ENCODE measurements around the gene CDC73.
A peak's percentile ranks its signal among the peaks of the same experiment; 100 is the strongest.

The CDC73 gene

GRCh38 chr1:193121616-193122593 lies at the start of gene CDC73:
TSS of gene CDC73 (plus strand) at chr1:193122031. CDS start at chr1:193122201, 170 bp downstream.
- peak within 1 kb of the TSS; percentile 90 for H3K27ac ChIP-seq (ENCODE audit: low read depth, low read length)

GRCh38 chr1:193077991-193078390 lies 43.8 kb upstream of the CDC73 start:
- H3K9me3 ChIP-seq (ENCODE audit: control insufficient read depth, insufficient read depth, low read length) = no peaks in the 10 kb centered on the region
- H3K4me1 ChIP-seq (ENCODE audit: control insufficient read depth, insufficient read depth, low read length) = no peaks in the 10 kb centered on the region
- no peak overlapping the region for H3K9ac ChIP-seq (ENCODE audit: low read depth, low read length)
- no peaks in the 10 kb centered on the region for H3K27me3 ChIP-seq (ENCODE audit: control insufficient read depth, insufficient read depth, low read length)
- H3K36me3 ChIP-seq (ENCODE audit: control insufficient read depth, insufficient read depth, low read length) = peaks cover 73% of the 10 kb centered on the region
- H3K4me3 ChIP-seq (ENCODE audit: low read depth, low read length) = no peak overlapping the region
- no peak overlapping the region for H3K27ac ChIP-seq (ENCODE audit: low read depth, low read length)

More at GRCh38 chr1:193121616-193122593, at the start of gene CDC73:
- H3K4me3 ChIP-seq (ENCODE audit: low read depth, low read length) = peak within 1 kb of the TSS; percentile 97
- 0 out of 2 replicates have a peak, but pooled peaks cover 8% of the 10 kb centered on the region for H3K27me3 ChIP-seq (ENCODE audit: control insufficient read depth, insufficient read depth, low read length)
- H3K9ac ChIP-seq (ENCODE audit: low read depth, low read length) = peak within 1 kb of the TSS; percentile 96
- peaks cover 26% of the 10 kb centered on the region for H3K36me3 ChIP-seq (ENCODE audit: control insufficient read depth, insufficient read depth, low read length)
- peaks cover 12% of the 10 kb centered on the region; the same call in 1 of the 2 replicates for H3K4me1 ChIP-seq (ENCODE audit: control insufficient read depth, insufficient read depth, low read length)
- no peaks in the 10 kb centered on the region for H3K9me3 ChIP-seq (ENCODE audit: control insufficient read depth, insufficient read depth, low read length)

- no peaks in the 10 kb centered on the region for H3K27me3 ChIP-seq (ENCODE audit: control insufficient read depth, insufficient read depth, low read length)
- H3K9me3 ChIP-seq (ENCODE audit: control insufficient read depth, insufficient read depth, low read length) = no peaks in the 10 kb centered on the region
- H3K4me1 ChIP-seq (ENCODE audit: control insufficient read depth, insufficient read depth, low read length) = no peaks in the 10 kb centered on the region
- H3K36me3 ChIP-seq (ENCODE audit: control insufficient read depth, insufficient read depth, low read length) = peaks cover 81% of the 10 kb centered on the region
- no peak overlapping the region for H3K9ac ChIP-seq (ENCODE audit: low read depth, low read length)
- no peak overlapping the region for H3K4me3 ChIP-seq (ENCODE audit: low read depth, low read length)
- H3K27ac ChIP-seq (ENCODE audit: low read depth, low read length) = no peak overlapping the region
Measured at GRCh38 chr1:193079187-193079586, 42.6 kb upstream of the CDC73 start.

GRCh38 chr1:193083365-193084088 lies 38.3 kb upstream of the CDC73 start:
- H3K27me3 ChIP-seq (ENCODE audit: control insufficient read depth, insufficient read depth, low read length) = no peaks in the 10 kb centered on the region
- H3K27ac ChIP-seq (ENCODE audit: low read depth, low read length) = no peak overlapping the region
- no peak overlapping the region for H3K4me3 ChIP-seq (ENCODE audit: low read depth, low read length)
- H3K36me3 ChIP-seq (ENCODE audit: control insufficient read depth, insufficient read depth, low read length) = peaks cover 75% of the 10 kb centered on the region
- no peaks in the 10 kb centered on the region for H3K9me3 ChIP-seq (ENCODE audit: control insufficient read depth, insufficient read depth, low read length)
- H3K9ac ChIP-seq (ENCODE audit: low read depth, low read length) = no peak overlapping the region
- no peaks in the 10 kb centered on the region for H3K4me1 ChIP-seq (ENCODE audit: control insufficient read depth, insufficient read depth, low read length)

- no peak overlapping the region for H3K27ac ChIP-seq (ENCODE audit: low read depth, low read length)
- H3K9ac ChIP-seq (ENCODE audit: low read depth, low read length) = no peak overlapping the region
- H3K9me3 ChIP-seq (ENCODE audit: control insufficient read depth, insufficient read depth, low read length) = no peaks in the 10 kb centered on the region
- H3K4me1 ChIP-seq (ENCODE audit: control insufficient read depth, insufficient read depth, low read length) = no peaks in the 10 kb centered on the region
- H3K4me3 ChIP-seq (ENCODE audit: low read depth, low read length) = no peak overlapping the region
- peaks cover 65% of the 10 kb centered on the region for H3K36me3 ChIP-seq (ENCODE audit: control insufficient read depth, insufficient read depth, low read length)
- no peaks in the 10 kb centered on the region for H3K27me3 ChIP-seq (ENCODE audit: control insufficient read depth, insufficient read depth, low read length)
Measured at GRCh38 chr1:193085263-193085662, 36.6 kb upstream of the CDC73 start.

- Histone ChIP-seq H3K27me3 (ENCODE audit: control insufficient read depth, insufficient read depth, low read length) (no peaks in the 10 kb centered on the region), H3K4me3 (ENCODE audit: low read depth, low read length) (no peak overlapping the region), H3K9me3 (ENCODE audit: control insufficient read depth, insufficient read depth, low read length) (no peaks in the 10 kb centered on the region), H3K9ac (ENCODE audit: low read depth, low read length) (no peak overlapping the region), H3K36me3 (ENCODE audit: control insufficient read depth, insufficient read depth, low read length) (peaks cover 57% of the 10 kb centered on the region), H3K27ac (ENCODE audit: low read depth, low read length) (no peak overlapping the region), H3K4me1 (ENCODE audit: control insufficient read depth, insufficient read depth, low read length) (no peaks in the 10 kb centered on the region)
Measured at GRCh38 chr1:193086342-193086741, 35.5 kb upstream of the CDC73 start.

- H3K36me3 ChIP-seq (ENCODE audit: control insufficient read depth, insufficient read depth, low read length) = peaks cover 42% of the 10 kb centered on the region
- no peaks in the 10 kb centered on the region for H3K4me1 ChIP-seq (ENCODE audit: control insufficient read depth, insufficient read depth, low read length)
- H3K9ac ChIP-seq (ENCODE audit: low read depth, low read length) = no peak overlapping the region
- H3K9me3 ChIP-seq (ENCODE audit: control insufficient read depth, insufficient read depth, low read length) = no peaks in the 10 kb centered on the region
- H3K4me3 ChIP-seq (ENCODE audit: low read depth, low read length) = no peak overlapping the region
- no peak overlapping the region for H3K27ac ChIP-seq (ENCODE audit: low read depth, low read length)
- H3K27me3 ChIP-seq (ENCODE audit: control insufficient read depth, insufficient read depth, low read length) = no peaks in the 10 kb centered on the region
Measured at GRCh38 chr1:193087893-193088292, 33.9 kb upstream of the CDC73 start.

GRCh38 chr1:193090865-193091264 lies 31.0 kb upstream of the CDC73 start:
- Histone ChIP-seq H3K4me3 (ENCODE audit: low read depth, low read length) (no peak overlapping the region), H3K9ac (ENCODE audit: low read depth, low read length) (no peak overlapping the region), H3K27ac (ENCODE audit: low read depth, low read length) (no peak overlapping the region), H3K4me1 (ENCODE audit: control insufficient read depth, insufficient read depth, low read length) (no peaks in the 10 kb centered on the region), H3K9me3 (ENCODE audit: control insufficient read depth, insufficient read depth, low read length) (no peaks in the 10 kb centered on the region), H3K27me3 (ENCODE audit: control insufficient read depth, insufficient read depth, low read length) (no peaks in the 10 kb centered on the region), H3K36me3 (ENCODE audit: control insufficient read depth, insufficient read depth, low read length) (peaks cover 13% of the 10 kb centered on the region)

- H3K27me3 ChIP-seq (ENCODE audit: control insufficient read depth, insufficient read depth, low read length) = no peaks in the 10 kb centered on the region
- H3K9ac ChIP-seq (ENCODE audit: low read depth, low read length) = no peak overlapping the region
- H3K4me1 ChIP-seq (ENCODE audit: control insufficient read depth, insufficient read depth, low read length) = no peaks in the 10 kb centered on the region
- H3K9me3 ChIP-seq (ENCODE audit: control insufficient read depth, insufficient read depth, low read length) = no peaks in the 10 kb centered on the region
- no peak overlapping the region for H3K27ac ChIP-seq (ENCODE audit: low read depth, low read length)
- no peak overlapping the region for H3K4me3 ChIP-seq (ENCODE audit: low read depth, low read length)
- H3K36me3 ChIP-seq (ENCODE audit: control insufficient read depth, insufficient read depth, low read length) = peaks cover 18% of the 10 kb centered on the region; the same call in 1 of the 2 replicates
Measured at GRCh38 chr1:193094112-193094511, 27.7 kb upstream of the CDC73 start.

GRCh38 chr1:193102662-193103061 lies 19.2 kb upstream of the CDC73 start:
- Histone ChIP-seq H3K9me3 (ENCODE audit: control insufficient read depth, insufficient read depth, low read length) (no peaks in the 10 kb centered on the region), H3K27me3 (ENCODE audit: control insufficient read depth, insufficient read depth, low read length) (peaks cover 17% of the 10 kb centered on the region), H3K36me3 (ENCODE audit: control insufficient read depth, insufficient read depth, low read length) (peaks cover 13% of the 10 kb centered on the region; the same call in 1 of the 2 replicates), H3K27ac (ENCODE audit: low read depth, low read length) (no peak overlapping the region), H3K9ac (ENCODE audit: low read depth, low read length) (no peak overlapping the region), H3K4me1 (ENCODE audit: control insufficient read depth, insufficient read depth, low read length) (peaks cover 12% of the 10 kb centered on the region; the same call in 1 of the 2 replicates), H3K4me3 (ENCODE audit: low read depth, low read length) (no peak overlapping the region)

Measured in HUES48 (cell line).